Measurements from ENCODE around the gene CPSF6.

CPSF6 gene

DNA sequence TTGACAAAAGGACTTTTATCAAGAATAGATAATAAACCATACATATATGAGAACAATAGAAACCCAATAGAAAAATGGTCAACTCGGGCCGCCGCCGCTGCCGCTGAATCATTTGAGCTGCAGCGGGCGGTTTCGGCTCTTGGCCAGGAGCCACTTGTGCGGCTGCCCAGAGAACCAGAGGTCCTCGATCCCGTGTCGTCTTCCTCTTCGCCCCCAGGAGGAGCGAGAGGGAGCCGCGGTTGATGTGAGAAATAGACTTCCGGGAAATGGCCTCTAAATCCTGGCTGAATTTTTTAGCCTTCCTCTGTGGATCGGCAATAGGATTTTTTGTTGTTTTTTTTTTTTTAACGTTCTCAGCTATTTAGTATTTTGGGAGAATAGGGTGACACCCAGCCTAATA, 44.8 kb downstream of the CPSF6 start:
- H3K79me2 ChIP-seq (ENCODE audit: low read length), result no peaks in the 10 kb centered on the region
- H2AFZ ChIP-seq (ENCODE audit: low read length), result no peak overlapping the region
- no peaks in the 10 kb centered on the region for H3F3A ChIP-seq (ENCODE audit: insufficient read depth, low read length)
- H3K27me3 ChIP-seq (replicated peaks; ENCODE audit: insufficient read depth, low read length), result no peaks in the 10 kb centered on the region
- H3K9ac ChIP-seq (ENCODE audit: low read length), result no peak overlapping the region
- H3K9me3 ChIP-seq (replicated peaks; ENCODE audit: insufficient read depth, low read length), result no peaks in the 10 kb centered on the region
- no peak for TF ChIP-seq EZH2phosphoT487 (IDR thresholded peaks at IDR 0.05; ENCODE audit: low read length)
- TF ChIP-seq, protein P1, sequence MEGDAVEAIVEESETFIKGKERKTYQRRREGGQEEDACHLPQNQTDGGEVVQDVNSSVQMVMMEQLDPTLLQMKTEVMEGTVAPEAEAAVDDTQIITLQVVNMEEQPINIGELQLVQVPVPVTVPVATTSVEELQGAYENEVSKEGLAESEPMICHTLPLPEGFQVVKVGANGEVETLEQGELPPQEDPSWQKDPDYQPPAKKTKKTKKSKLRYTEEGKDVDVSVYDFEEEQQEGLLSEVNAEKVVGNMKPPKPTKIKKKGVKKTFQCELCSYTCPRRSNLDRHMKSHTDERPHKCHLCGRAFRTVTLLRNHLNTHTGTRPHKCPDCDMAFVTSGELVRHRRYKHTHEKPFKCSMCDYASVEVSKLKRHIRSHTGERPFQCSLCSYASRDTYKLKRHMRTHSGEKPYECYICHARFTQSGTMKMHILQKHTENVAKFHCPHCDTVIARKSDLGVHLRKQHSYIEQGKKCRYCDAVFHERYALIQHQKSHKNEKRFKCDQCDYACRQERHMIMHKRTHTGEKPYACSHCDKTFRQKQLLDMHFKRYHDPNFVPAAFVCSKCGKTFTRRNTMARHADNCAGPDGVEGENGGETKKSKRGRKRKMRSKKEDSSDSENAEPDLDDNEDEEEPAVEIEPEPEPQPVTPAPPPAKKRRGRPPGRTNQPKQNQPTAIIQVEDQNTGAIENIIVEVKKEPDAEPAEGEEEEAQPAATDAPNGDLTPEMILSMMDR (IDR thresholded peaks at IDR 0.05; ENCODE audit: low read length), result no peak
- no peak for TF ChIP-seq EZH2 (optimal IDR thresholded peaks at IDR 0.05; ENCODE audit: low read depth, low read length)
- no peak overlapping the region for H3K27ac ChIP-seq (ENCODE audit: low read length)
- no peaks in the 10 kb centered on the region for H4K20me1 ChIP-seq (ENCODE audit: insufficient read depth, low read length)
- no peak overlapping the region for H3K4me3 ChIP-seq (ENCODE audit: low read length)
- H3K4me2 ChIP-seq (ENCODE audit: low read depth, low read length), result no peak overlapping the region
- no peaks in the 10 kb centered on the region for H3K4me1 ChIP-seq (ENCODE audit: low read length)
- no peaks in the 10 kb centered on the region for H3K9me2 ChIP-seq (replicated peaks; ENCODE audit: insufficient read depth, low read length)
- no peaks in the 10 kb centered on the region for H3K36me3 ChIP-seq (replicated peaks; ENCODE audit: insufficient read depth, low read length)
- no peak for DNase-seq

DNA sequence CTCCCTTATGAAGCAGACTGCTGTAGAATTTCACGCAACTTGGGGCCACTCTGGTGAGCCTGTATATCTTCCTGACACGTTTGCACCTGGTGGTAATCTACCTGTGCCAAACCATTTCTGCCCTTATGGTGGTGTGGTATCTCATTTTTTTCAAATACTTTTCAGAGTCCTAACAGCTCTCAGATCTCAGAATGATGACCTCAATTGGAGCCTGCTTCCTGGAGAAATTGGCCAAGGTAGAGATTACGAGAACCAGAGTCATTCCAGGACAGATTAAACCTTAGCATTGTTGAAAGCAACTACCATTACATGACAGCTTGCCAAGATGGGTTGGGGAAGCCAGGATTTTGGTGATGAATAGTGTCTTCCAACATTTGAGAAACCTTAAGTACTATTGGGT, 48.2 kb downstream of the CPSF6 start:
- H3K79me2 ChIP-seq (ENCODE audit: low read length), result no peaks in the 10 kb centered on the region
- H3K27me3 ChIP-seq (replicated peaks; ENCODE audit: insufficient read depth, low read length), result no peaks in the 10 kb centered on the region
- TF ChIP-seq EZH2 (optimal IDR thresholded peaks at IDR 0.05; ENCODE audit: low read depth, low read length) (no peak), EZH2phosphoT487 (IDR thresholded peaks at IDR 0.05; ENCODE audit: low read length) (no peak)
- TF ChIP-seq, protein P1 (IDR thresholded peaks at IDR 0.05; ENCODE audit: low read length), result no peak
- no peak overlapping the region for H3K9ac ChIP-seq (ENCODE audit: low read length)
- H3K36me3 ChIP-seq (replicated peaks; ENCODE audit: insufficient read depth, low read length), result no peaks in the 10 kb centered on the region
- no peak for DNase-seq
- no peaks in the 10 kb centered on the region for H3F3A ChIP-seq (ENCODE audit: insufficient read depth, low read length)
- H2AFZ ChIP-seq (ENCODE audit: low read length), result no peak overlapping the region
- H3K4me2 ChIP-seq (ENCODE audit: low read depth, low read length), result no peak overlapping the region
- H3K9me2 ChIP-seq (replicated peaks; ENCODE audit: insufficient read depth, low read length), result no peaks in the 10 kb centered on the region
- H4K20me1 ChIP-seq (ENCODE audit: insufficient read depth, low read length), result no peaks in the 10 kb centered on the region
- H3K9me3 ChIP-seq (replicated peaks; ENCODE audit: insufficient read depth, low read length), result no peaks in the 10 kb centered on the region
- no peak overlapping the region for H3K4me3 ChIP-seq (ENCODE audit: low read length)
- no peaks in the 10 kb centered on the region for H3K4me1 ChIP-seq (ENCODE audit: low read length)
- no peak overlapping the region for H3K27ac ChIP-seq (ENCODE audit: low read length)

DNA sequence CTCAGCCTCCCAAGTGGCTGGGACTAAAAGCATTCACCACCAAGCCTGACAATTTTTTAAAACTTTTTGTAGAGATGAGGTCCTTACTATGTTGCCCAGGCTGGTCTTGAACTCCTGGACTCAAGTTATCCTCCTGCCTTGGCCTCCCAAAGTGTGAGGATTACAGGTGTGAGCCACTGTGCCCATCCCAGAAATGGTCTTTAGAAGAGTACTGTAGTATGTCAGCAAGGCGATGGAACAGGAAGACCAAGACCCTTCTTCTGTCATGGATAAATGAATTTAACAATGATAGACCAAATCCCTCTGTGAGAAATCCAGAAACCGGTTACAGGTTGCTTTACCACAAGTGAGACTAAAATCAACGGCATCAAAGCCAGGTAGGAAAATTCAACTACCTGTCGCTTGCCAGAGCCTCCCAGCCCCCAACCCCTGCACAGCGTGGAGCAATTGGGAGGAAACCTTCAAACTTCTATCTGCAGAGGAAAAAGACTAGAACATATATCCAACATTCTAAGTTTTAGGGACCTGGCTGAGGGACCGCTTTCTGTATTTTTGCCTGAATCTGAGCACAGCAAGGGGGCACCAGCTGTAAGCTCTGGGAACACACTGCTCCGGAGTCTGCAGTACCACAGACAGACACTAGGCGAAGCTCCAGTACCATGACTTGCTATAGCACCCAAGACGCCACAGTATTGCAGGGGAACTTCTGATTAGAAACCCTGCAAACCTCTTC, 51.3 kb downstream of the CPSF6 start:
- no peak for TF ChIP-seq EZH2phosphoT487 (IDR thresholded peaks at IDR 0.05; ENCODE audit: low read length)
- TF ChIP-seq, protein P1 (IDR thresholded peaks at IDR 0.05; ENCODE audit: low read length), result peak; percentile 96
- H3K27ac ChIP-seq (ENCODE audit: low read length), result no peak overlapping the region
- H3K4me3 ChIP-seq (ENCODE audit: low read length), result no peak overlapping the region
- H3K36me3 ChIP-seq (replicated peaks; ENCODE audit: insufficient read depth, low read length), result no peaks in the 10 kb centered on the region
- H3K27me3 ChIP-seq (replicated peaks; ENCODE audit: insufficient read depth, low read length), result no peaks in the 10 kb centered on the region
- no peaks in the 10 kb centered on the region for H3K9me2 ChIP-seq (replicated peaks; ENCODE audit: insufficient read depth, low read length)
- H2AFZ ChIP-seq (ENCODE audit: low read length), result no peak overlapping the region
- H3K9me3 ChIP-seq (replicated peaks; ENCODE audit: insufficient read depth, low read length), result no peaks in the 10 kb centered on the region
- no peak overlapping the region for H3K4me2 ChIP-seq (ENCODE audit: low read depth, low read length)
- no peaks in the 10 kb centered on the region for H3K79me2 ChIP-seq (ENCODE audit: low read length)
- no peak overlapping the region for H3K9ac ChIP-seq (ENCODE audit: low read length)
- peak; percentile 67 for DNase-seq
- H3K4me1 ChIP-seq (ENCODE audit: low read length), result no peaks in the 10 kb centered on the region
- no peaks in the 10 kb centered on the region for H3F3A ChIP-seq (ENCODE audit: insufficient read depth, low read length)
- no peaks in the 10 kb centered on the region for H4K20me1 ChIP-seq (ENCODE audit: insufficient read depth, low read length)
